Stimulated activated CD8-positive, alpha-beta memory T cell treated with anti-CD3 and anti-CD28 coated beads, Interleukin-12 subunit alpha, Interleukin-12 subunit beta, amount 100 ng/mL, for 24 hours (primary cell): ENCODE measurements around the gene SETD2.

Experiments used
- DNase-seq: peaks from one replicate; pipeline ENCODE4 v3.0.0-alpha.2; 2020; ENCODE audit errors: extremely low read depth

SETD2 gene

DNA sequence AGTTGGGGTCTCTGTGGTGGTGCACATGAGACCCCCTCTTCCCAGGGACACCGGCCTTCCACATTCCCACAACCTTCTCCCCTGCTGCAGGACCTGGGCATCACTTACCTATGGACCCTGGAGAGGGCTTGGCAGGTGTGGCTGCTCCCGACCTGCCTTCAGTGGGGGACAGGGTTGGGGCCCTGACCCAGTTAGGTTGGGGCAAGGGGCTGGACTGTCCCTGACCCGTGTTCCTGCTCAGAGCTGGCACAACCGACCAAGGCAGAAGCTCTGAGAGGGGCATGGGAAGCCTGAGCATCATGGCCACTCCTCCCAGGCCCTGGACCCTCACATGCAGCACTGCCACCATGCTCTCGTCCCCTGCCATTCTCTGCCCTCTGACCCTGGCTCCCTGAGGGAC, 178.3 kb downstream of the SETD2 start:
- no peak for DNase-seq

- no peak for DNase-seq
Observed at GRCh38 chr3:46984591-46985459, 179.1 kb downstream of the SETD2 start.

GRCh38 chr3:46982546-46982945, 181.4 kb downstream of the SETD2 start:
- no peak for DNase-seq

DNA sequence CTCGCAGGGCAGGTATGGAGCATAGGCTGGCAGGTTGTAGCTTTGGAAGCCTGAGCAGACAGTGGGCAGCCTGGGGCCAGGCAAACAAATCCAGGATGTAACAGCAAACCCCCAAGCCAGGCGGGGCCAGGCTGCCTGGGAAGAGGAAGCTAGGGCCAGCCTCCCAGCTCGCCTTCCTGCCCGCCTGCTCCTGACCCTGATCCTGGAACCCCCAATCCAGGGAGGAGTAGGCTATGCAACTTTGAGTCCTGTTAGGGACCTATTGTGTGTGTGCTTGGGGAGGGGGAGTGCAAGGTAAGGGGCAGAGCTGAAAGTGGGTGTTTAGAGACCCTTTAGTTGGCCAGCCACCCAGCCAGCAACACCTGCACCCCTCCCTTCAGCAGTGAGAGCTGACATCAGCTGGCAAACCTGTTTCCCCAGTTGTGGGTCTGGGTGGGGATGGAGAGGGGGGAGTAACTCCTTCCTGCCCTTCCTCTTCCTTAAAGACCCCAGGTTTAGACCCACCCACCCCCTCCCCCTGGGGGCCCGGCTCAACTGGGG, 181.9 kb downstream of the SETD2 start:
- no peak for DNase-seq

GRCh38 chr3:46979958-46980497, 183.9 kb downstream of the SETD2 start:
- no peak for DNase-seq

DNA sequence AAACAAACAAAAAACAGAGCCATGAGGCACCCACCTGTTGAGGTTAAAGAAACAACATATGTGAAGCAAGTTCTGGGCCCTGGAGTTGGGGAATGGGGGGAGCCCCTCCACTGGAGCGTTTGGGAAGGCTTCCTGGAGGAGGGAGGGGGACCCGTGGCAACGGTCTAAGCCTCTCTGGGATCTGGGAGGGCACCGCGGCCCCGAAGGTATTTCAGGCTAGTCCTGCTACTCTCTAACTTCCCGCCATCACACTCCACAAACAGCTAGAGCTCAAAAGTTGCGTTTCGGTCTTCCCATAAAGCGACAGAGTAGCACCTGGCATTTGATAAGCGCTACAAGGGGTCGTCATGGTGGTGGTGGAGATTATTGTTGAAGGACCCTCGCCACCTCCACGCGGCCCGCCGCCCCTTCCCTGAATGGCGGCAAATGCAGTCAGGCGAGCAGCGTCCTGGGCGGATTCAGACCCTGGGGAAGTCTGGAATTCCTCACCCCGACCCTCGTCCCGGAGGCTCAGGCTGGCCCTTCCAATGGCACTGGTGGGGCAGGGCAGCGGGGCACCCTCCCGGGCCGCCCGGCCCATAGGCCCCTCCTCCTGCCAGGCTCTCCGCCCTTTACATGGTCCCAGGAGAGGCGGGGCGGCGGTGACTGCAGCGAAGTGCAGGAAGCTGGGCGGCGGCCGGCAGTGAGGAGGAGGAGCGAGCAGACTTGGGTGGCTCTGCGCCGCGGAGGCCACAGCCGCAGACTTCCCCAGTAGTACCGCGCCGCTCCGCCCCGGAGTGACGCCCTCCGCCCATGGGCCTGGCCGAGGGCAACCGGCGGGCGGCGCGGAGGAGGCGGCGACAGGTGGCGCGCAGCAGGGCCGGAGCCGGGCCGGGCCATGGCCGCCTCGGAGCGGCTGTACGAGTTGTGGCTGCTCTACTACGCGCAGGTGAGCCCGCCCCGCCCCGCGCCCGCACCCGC, 184.6 kb downstream of the SETD2 start, which contains the start of gene NBEAL2:
Gene NBEAL2 (plus strand): TSS at position 682 of the 960 bp plus-strand sequence. CDS start 196 bp downstream, at position 878.
- peak; percentile 95 for DNase-seq

GRCh38 chr3:46978381-46978780, 185.5 kb downstream of the SETD2 start:
- DNase-seq = no peak

- no peak for DNase-seq
Observed at GRCh38 chr3:46977811-46978195, 186.1 kb downstream of the SETD2 start.

- DNase-seq = peak; percentile 79
Observed at GRCh38 chr3:46976326-46977190, 187.4 kb downstream of the SETD2 start, which contains the start of gene CCDC12. Gene CCDC12, minus strand, starts transcription at chr3:46976745. Its CDS starts 13 bp downstream, at chr3:46976732.

DNA sequence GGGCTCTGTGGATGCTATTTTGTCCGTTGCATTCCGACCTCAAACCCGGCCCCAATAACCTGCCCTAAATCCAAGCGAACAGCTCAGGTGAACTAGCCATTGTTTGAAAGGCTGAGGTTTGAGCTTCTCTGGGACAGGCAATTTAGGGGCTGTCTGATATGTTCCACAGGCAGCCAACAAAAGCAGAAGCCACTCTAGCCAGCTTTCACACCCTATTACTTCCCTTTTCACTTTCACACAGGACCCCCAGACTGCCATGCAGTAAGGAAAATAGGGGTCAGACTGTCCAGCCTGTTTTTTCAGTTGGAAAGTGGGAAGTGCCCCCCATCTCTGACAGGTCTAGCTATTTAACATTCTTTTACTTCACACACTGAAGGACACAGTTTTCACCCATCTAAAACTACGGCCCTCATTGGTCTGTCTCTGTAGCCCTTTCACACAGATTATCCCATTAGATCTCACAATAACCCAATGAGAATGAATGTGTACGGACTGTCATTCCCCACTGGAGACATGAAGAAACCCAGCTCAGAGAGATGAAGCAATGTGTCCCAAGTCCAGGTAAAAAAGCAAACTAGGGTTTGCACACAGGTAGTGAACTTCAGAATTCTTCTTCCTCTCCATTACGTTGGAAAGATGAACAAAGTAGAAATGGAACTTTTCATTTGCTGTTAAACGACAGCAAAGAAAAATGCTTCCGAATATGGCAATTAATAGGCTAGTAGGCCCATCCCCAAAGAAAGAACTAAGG, 189.3 kb downstream of the SETD2 start:
- DNase-seq = no peak

- no peak for DNase-seq
Observed at GRCh38 chr3:46972396-46972795, 191.5 kb downstream of the SETD2 start.

DNA sequence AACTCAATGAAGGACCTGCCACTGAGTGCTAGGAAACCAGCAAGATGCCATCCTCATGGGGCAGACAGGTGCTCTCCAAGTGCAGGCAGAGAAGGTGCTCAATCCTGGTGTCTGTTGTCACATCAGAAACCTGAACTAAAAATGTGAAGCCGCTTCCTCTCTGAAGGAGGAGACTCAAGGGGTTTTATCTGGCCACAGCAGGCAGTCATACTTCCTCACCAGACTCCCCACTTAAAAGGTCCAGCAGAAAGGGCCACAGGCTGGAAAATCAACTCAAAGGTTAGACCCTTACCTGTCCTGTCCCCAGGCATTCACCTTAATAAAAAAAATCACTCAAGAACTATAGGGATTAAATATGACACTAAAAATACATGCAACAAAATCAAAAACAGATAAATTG, 192.2 kb downstream of the SETD2 start:
- DNase-seq = no peak

DNA sequence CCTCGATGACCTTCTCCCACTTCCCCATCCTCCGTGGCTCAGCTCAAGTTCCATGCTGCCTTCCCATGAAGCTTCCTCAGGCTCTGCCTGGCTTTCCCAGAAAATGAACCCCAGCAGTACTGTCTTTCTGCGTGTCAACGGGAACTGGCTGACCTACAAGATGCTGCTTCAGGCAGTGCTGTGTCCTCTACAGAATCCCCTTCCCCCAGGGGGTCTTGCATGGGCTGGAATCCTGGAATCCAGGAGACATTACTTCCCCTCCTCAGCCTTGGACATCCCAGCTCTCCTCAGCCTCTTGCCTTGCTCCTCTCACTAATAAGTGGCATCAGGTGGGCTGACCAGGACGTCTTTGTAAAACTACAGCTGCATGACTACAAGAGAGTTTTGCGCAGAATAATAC, 192.8 kb downstream of the SETD2 start:
- no peak for DNase-seq

DNA sequence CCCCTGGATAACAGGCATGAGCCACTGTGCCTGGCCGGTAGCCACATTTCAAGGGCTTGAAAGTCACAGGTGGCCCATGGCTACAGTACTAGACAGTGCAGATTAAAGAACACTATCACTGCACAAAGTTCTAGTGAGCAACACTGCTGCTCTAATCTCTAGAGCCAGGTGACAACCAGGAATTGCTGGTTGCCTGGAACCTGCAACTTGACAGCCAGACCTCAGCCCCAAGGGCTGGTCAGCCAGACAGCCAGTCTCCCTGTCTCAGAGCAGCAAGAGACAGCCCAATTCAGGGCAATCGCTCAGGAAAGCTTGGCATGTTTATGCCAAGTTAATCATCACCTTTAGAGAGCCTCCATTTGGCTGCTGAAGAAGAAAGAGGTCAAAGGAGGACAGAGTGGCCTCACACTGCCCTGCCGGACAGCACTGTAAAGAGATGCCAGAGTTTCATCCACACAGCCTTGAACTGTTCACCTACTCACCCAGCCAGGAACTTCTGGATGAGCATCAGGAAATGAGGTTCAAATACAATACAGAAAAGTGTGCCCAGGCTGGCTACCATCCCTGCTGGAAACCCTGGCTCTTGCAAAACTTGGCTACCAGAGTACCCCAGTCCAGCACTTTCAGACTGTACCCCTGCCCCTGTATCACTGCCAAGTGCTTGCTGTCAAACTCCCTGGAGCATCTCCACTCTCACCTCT, 193.4 kb downstream of the SETD2 start:
- DNase-seq = no peak

DNA sequence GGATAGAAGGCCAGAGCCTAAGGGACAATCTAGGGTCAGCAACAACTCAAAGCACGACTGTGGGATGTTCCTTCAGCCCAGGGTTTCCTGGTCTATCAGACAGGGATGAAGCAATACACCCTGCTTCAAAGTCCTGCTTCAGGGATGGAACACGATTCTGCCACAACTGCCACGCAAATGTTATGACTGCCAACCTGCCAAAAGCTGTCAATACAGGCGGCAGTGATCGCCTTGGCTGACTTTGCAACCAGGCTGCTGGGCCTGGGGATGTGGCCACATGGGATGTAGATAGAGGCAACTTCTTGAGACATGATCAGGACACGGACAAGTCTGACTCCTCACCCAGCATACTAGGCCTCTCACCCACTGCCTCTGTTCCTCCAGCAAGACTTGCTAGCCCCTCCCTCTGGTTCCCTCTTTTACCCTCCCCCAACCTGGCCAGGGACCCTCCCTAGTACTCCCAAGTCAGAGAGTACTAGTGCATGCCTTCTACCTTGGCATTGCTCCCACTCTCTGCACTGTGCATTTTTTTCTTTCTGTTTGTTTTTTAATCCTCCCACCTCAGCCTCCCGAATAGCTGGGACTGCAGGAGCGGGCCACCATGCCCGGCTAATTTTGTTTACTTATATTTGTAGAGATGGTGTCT, 195.0 kb downstream of the SETD2 start:
- DNase-seq = no peak

DNA sequence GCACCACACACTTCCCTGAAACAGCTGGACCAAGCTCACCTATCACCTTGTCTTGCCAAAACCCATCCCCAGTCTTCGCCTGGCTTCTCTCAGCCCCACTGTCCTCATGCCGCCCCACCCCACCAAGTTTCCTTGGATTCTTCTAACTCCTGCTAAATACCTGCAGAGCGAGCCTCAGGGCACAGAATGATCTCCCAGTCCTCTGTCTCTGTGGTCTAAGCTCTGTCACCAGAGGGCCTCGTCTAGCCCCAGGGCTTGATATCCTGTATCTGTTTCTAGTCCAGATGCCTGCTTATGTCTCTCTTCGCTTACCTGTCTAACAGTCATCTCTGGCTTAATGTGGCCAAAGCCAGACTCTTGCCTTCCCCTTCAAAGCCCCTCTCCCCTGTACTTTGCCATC, 197.1 kb downstream of the SETD2 start:
- no peak for DNase-seq
